CD4-positive, alpha-beta T cell treated with Interferon alpha-2 for 1 hour (primary cell): ENCODE results near the gene AADACL4.
"Not testable (repeated sequence)": the region's sequence is repeated elsewhere in the genome, so short reads cannot be mapped to it uniquely, and the experiment has no call there.

Source experiments
- DNase-seq, 2 donors: peaks; one replicate each; pipeline ENCODE4 v3.0.0-alpha.2; 2020 to 2022

AADACL4 gene

DNA sequence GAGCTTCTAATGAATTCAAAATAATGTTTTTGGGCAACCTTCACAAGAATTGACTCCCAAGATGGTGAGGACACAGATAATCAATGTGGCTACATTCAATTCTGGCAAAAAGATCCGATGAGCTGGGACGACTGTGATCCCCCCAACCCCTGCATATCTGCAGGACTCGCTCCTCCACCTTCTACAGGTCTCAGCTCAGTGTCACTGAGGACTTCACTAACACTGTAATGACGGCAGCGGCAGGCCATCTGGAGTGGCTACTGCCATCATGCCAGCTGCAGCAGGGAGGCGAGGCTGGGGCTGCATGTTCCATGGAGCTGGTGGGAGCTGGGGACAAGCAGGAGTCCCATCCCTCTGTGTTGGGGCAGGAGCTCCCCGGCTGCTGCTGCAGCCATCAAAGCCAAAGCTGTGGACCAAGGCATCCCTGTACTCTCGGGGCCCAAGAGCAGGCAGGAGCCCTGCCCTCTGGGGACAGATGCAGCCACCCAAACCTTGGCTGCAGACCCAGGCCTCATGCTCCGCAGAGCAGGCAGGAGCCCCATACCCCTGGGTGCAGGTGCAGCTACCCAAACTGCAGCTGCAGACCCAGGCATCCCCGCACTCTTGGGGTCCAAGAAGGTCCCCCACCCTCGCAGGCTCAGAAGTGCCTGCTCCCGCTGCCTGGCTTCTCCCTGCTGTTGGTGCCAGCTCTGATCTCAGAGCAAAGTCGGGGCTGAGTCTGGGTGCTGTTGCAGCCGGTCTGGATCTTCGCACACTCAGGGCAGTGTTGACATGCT, 13.7 kb upstream of the AADACL4 start:
- no peak for DNase-seq

DNA sequence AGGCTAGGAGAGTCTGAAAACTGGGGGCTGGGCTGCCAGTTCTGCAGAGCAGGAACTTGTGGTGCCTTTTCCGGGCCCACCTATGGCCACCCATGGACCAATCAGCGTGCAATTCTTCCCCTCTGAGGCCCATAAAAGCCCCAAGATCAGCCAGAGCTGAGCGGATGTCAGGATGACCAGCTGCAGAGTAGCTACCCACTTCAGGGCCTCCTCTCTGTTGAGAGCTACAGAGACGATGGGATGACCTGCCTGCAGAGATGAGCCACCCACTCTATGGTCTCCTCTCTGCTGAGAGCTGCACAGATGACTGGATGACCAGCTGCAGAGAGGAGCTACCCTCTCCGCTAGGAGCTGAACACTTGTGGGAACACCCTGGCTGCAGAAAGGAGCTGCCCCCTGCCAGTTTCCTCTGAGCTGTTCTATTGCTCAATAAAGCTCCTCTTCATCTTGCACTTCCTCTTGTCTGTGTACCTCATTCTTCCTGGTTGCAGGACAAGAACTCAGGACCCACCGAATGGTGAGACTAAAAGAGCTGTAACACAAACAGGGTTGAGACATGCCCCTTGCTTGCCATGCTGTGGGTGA, 12.8 kb upstream of the AADACL4 start:
- no peak for DNase-seq

DNA sequence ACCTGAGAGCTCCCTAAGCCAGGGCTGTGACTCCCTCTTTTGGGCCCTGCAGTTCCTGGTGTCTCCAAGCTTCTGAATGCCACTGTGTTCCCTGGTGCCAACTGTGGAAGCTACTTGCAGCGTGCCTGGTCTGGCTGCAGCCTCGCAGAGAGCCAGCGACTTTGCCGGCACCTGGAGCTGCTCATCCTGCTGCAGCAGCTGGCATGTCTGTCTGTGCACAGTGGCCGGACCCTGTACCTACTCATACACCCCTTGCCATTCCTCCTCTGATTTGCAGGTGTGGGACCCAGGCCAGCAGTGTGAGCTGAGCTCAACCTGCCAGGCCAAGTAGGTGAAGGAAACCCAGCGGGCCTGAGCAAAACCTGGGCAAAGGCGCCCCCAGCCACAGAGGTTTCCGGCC, 12.3 kb upstream of the AADACL4 start:
- no peak for DNase-seq

DNA sequence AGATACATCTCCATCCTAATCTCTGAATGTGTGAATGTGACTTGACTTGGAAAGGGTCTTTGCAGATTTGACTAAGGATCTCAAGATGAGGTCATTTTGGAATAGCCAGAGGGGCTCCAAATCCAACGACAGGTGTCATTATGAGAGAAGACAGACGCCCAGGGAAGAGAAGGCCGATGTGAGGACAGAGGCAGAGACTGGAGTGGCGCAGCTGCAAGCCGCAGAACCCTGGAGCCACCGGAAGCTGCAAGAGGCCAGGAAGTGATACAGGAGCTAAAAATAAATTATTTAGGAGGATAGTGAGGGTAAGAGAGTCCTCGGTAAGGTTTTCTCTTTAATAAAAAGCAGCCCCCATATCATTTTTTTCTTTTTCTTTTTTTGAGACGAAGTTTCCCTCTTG, 9.7 kb upstream of the AADACL4 start:
- DNase-seq: no peak

DNA sequence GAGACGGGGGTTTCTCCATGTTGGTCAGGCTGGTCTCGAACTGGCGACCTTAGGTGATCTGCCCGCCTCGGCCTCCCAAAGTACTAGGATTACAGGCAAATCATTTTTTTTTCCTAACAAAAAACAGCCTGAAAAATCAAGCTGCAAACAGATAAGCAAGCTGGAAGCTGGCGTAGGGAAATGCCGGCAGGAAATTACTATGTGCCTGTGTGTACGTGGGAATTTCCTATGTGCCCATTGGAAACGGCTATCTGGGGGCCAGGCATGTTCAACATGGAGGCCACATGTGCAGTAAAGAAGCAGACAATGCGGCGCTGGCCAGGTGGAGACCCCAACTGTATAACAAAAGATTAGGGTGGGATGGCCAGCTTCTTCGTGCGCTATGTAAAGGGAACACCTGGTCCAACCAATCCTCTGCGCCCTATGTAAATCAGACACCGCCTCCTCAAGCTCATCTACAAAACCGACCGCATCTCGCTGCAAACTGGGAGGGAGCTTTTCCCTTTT, 9.1 kb upstream of the AADACL4 start:
- DNase-seq: no peak

DNA sequence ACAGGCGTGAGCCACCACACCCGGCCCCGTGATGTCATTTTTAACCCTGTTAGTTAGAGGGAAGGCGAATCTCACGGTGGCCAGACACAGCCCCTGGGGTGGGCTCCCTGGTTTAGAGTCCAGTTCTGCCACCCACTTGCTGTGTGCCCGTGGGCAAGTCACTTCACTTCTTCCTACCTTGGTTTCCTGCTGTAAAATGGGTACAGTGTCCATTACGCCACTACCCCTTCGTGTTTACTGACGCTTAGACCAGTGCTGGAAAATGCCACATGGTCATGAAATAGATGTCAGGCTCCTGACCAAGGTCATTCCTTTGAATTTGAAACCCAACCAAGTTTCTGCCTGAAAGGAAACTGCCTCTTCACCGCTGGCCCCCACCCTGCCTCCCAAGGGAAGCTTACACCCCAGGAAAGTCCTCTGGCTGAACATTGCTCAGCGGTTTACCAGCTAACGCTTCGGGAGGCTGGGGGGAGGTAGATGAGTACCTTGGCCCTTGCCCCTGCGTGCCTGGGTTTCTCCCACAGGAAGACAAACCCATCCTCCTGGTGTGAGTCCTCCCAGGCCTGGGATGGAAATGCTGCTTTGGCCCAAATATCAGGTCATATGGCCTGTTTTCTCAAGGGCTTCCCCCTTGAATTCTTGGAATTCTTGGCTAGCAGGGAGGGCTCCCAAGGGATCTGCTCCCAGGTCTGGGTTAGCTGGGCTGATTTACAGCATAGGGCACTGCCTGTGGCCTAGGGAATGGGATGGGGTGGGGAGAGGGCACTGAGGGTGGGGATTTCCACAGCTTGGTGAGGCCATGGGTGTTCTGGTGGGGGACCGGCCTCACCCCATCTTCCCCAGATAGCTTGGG, 7.6 kb upstream of the AADACL4 start:
- DNase-seq: no peak

DNA sequence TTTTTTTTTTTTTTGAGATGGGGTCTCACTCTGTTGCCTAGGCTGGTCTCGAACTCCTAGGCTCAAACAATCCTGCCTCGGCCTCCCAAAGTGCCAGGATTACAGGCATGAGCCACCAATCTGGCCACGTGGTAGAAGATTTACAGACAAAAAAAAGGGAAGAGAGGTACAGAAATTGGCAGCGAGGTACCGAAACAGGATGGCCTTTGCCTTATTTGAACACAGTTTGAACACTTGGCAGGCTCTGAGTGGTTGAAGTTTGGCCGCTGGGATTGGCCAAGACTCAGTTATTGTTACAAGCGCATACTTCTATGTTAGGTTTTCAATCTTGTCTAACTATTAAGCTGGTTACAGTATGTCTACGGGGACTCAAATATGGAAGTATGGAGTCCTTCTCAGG, 6.2 kb upstream of the AADACL4 start:
- DNase-seq: no peak

DNA sequence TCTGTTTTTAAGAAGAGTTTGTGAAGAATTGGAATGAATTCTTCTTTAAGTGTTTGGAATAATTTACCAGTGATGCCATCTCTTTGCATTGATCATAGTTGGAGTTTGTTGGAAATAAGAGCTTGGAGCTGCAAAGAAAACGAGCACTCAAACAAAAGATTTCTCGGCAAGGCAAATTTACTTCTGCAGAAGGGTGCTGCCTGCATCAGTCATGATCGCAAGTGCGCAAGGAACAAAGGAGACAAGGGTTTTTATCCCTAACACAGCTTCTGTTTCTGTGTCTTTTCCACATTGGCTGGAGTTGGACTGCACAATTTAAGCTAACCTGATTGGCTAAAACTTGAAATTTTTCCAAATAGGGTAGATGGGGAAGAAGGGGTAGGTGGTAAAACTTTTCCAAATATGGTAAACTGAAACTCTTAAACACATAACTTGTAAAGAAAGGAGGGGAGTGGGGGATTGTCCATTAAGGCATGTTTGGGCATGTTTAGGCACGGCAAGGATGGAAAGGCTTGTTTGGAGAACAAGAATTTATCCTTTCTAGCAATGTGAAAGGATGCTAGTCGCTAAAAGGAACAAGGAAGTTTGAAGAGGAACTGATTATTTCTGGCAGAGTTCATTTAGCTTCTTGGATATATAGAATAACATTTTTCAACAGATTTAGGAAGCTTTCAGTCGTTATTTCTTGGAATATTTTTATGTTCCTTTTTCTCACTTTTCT, 3.5 kb upstream of the AADACL4 start:
- no peak for DNase-seq

DNA sequence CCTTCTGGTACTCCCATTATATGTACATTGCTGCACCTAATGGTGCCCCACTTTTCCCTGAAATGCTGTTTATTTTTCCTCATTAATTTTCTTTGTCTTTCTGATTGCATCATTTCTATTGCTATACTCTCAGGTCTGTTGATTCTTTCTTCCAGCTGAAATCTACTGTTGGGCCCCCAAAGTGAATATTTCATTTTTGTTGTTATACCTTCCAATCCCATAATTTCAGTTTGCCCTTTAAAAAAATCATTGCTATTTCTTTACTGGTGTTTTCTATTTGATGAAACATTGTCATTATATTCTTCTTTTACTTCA, 3.0 kb upstream of the AADACL4 start:
- DNase-seq: no peak

DNA sequence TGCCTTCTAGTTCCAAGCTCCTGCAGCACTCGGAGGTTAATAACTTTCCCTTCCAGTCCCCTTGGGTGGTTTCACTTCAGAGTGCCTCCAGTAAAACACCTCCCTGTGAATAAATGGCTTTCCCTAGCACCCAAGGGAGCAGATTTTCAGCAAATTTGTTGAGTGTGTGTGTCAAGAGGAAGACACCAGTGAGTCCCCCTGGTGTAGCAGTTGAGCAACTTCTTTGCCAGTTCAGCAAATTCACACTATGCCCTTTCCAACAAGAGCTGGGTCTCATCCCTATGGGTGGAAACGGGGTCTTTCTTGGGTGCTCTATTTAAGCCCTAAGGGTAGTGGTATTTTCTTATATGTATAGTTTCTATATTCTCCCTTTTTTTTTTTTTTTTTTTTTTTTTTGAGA, 806 bp upstream of the AADACL4 start:
- DNase-seq: no peak

DNA sequence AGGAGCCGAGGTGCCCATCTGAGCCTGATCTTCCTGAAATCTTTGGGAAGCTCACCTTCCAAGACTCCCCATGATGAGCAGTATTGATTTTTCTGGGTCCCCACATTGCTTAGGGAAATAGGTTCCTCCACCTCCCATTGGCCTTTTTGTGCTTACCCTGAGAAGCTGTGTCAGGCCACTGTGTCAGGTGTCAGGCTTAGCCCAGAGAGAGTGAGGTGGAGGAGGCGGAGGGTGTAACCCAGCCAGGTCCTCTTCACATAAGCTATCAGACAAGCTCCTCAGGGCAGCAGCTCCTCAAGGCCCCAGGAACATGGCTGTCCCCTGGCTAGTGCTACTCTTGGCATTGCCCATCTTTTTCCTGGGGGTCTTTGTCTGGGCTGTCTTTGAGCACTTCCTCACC, 352 bp downstream of the AADACL4 start:
- DNase-seq: no peak

DNA sequence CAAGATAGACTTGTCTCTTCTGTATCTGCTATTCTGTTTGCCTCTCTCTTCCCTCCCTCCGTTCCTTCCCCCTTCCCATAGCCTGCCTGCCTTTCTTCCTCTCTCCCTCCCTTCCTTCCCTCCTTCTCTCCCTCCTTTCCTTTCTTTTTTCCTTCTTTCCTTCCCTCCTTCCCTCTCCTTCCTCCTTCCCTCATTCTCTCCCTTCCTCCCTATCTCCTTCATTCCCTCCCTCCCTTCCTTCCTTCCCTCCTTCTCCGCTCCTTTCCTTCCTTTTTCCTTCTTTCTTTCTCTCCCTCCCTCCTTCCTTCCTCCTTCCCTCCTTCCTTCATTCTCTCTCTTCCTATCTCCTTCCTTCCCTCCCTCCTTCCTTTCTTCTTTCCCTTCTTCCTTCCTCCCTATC, 944 bp downstream of the AADACL4 start:
- DNase-seq: no peak

DNA sequence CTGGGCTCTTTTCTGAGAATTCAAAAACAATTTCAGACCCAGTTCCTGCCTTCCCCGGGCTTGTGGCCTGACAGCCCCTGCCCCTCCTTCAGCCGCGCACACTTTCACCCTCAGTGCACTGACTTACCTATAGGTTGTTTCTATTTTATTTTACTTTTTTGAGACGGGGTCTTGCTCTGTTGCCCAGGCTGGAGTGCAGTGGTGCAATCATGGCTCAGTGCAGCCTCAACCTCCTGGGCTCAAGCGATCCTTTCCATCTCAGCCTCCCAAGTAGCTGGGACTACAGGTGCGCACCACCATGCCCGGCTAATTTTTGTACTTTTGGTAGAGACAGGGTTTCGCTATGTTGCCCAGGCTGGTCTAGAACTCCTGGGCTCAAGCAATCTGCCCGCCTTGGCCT, 1.5 kb downstream of the AADACL4 start:
- not testable (repeated sequence) for DNase-seq

DNA sequence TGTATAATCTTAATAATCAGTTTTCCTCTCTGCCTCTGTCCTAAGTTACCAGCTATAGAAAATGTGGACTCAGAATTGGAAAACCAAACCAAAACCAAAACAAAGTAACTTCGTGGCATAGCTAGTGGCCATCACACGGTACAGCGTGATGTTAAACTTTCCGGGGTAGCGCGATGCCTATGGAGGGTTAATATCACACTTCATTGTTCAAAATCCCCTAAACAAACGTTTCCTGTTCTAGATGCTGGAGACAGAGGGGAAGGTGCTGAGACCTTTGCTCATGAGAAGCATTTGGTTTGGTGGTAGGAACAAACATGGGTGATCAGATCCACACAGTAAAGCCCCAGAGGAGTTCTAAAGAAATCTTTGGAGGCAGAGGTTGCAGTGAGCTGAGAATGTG, 4.9 kb downstream of the AADACL4 start:
- DNase-seq: no peak

DNA sequence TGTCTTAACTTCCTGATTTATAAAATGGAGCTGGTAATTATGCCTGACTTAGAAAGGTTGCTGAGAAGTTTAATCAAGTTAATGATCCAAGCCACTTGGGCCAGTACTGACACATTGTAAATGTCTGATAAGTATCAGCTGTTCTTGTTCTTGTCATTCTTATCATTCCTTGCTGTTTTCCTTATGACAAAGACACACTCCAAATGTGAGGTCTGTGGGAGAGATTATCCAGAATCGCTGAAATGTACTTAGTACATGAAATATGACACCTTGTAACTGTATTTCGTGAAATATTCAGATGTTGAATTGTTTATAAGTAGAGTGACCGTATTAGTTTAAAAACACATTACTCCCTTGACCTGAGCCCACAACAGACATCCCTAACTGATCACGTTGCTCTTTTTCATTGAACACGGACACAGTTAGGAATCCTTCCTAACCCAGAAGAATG, 6.1 kb downstream of the AADACL4 start:
- DNase-seq: no peak

DNA sequence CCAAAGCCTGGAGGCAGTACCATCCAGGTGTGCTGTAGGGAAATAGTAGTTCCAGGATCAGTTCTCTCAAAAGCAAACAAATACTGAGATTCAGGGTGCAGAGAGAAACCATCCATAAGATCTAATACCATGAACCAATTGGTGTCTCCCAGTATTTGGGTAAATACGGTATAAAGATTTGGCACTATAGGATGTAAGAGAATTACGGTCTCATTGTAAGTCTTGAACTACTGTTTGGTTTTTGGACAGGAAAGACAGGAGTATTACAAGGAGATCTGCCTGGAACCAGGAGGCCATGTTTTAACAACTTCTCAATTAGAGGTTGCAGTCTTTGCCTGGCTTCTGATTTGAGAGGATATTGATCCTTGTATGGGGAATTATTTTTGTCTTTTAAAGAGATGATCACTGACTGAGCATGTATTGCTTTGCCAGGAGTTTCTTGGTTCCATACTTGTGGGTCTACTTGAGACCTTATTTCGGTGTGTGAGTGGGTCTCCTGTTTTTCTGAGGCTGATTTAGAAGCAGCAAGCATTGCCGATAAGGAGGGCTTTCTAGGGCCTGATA, 10.2 kb downstream of the AADACL4 start:
- no peak for DNase-seq

DNA sequence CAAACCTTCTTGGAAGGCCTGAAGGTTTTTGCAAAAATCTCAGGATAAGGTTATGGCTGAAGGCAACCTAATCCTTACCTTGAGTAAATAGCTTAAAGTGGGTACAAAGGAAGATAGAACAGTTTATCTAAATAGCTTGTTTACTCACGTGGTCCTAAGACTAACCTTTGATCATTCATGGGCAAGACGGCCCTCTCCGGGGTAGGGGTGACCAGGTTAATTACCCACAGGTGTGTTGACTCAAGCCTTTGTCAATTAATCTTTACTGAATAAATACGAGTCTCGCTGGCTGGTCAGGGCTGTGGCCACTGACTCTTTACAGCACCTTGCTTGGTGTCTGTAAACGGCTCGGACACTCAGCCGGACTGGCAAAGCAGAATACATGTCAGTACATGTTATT, 10.8 kb downstream of the AADACL4 start:
- no peak for DNase-seq

DNA sequence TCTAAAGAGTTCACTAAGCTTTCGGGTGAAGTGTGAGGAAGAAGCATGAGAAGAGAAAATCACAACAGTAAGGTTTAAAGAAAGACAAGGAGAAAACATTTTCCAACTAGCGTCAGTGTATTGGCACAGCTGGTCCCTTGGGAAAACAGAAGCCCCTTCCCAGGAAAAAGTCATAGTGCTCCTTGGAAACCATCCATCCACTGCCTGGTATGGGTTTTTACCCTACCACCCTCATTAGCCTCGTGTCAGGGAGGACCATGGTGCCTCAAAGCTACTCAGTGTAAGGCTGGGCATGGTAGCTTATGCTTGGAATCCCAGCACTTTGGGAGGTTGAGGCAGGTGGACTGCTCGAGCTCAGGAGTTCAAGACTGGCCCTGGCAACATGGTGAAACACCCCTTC, 12.7 kb downstream of the AADACL4 start:
- DNase-seq: no peak

DNA sequence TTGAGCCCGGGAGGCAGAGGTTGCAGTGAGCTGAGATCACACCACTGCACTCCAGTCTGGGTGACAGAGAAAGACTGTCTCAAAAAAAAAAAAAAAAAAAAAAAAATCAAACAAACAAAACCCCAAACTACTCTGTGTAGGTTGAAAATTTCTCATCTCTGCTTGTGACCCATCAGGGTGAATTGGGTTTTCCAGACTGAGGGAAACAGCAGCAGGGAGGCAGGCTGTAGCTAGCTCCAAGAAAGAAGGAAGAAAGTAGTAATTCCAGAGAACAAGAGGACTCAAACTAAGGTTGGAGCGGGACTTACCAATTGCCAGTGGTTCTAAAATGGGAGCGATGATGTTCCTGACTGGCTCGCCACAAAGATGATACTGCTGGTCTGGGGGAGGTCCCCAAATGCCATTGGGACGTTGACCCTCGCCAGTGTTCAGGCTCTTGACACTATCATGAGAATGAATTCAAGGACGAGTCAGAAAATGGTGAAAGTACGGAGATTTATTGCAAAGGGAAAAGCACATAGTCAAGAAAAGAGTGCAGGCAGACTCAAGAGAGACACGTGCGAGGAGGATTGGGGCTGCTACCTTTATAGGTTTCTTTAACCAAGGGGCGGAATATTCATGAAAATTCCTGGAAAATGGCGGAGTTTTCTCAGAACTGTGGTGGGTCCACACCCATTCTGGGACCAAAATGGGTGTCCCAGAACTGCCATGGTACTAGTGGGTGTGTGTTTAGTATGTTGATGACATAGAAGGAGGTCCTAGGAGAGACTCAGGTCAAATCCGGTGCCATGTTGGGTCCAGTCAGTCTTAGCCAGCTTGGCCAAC, 13.4 kb downstream of the AADACL4 start:
- DNase-seq: no peak

DNA sequence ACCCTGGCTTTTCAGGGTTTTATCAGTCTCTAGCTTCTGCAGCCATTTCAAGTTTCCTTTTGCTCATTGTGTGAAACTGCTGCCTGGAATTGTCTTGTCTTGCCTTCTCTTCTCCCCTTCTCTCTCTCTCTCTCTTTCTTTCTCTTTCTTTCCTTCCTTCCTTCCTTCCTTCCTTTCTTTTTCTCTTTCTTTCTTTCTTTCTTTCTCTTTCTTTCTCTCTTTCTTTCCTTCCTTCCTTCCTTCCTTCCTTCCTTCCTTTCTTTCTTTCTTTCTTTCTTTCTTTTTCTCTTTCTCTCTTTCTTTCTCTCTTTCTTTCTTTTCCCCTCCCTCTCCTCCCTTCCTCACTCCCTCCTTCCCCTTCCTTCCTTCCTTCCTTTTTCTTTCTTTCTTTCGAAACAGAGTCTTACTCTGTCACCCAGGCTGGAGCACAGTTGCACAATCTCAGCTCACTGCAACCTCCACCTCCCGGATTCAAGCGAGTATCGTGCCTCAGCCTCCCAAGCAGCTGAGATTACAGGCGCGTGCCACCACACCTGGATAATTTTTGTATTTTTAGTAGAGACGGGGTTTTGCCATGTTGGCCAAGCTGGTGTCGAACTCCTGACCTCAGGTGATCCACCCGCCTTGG, 14.1 kb downstream of the AADACL4 start:
- DNase-seq: not testable (repeated sequence)
